BE2C (cell line): ENCODE results near the gene OPHN1.

Experiments used
- DNase-seq: peaks from one replicate; pipeline ENCODE4 v3.0.0-alpha.2; 2020
- H3K27me3 ChIP-seq: fragments of 250-450 bp; sonication (Bioruptor Pico); 2 replicates; pipeline ENCODE4 v1.5.1; 2020; ENCODE audit warnings: mild to moderate bottlenecking
- H3K36me3 ChIP-seq: fragments of 250-450 bp; sonication (Bioruptor Pico); 2 replicates; pipeline ENCODE4 v1.5.1; 2020; ENCODE audit warnings: mild to moderate bottlenecking
- H3K4me1 ChIP-seq: fragments of 250-450 bp; sonication (Bioruptor Pico); 2 replicates; pipeline ENCODE4 v1.5.1; 2020
- H3K4me3 ChIP-seq: 2 replicates; pipeline ENCODE4 v1.5.1; 2011; ENCODE audit warnings: low read depth, low read length
- H3K9me3 ChIP-seq: fragments of 250-450 bp; sonication (Bioruptor Pico); 2 replicates; pipeline ENCODE4 v1.5.1; 2020
- TF ChIP-seq, protein P1 (sequence below): IDR thresholded peaks from 2 replicates; pipeline ENCODE4 v1.5.1; 2012; ENCODE audit warnings: mild to moderate bottlenecking, low read depth, low read length

OPHN1 gene

DNA sequence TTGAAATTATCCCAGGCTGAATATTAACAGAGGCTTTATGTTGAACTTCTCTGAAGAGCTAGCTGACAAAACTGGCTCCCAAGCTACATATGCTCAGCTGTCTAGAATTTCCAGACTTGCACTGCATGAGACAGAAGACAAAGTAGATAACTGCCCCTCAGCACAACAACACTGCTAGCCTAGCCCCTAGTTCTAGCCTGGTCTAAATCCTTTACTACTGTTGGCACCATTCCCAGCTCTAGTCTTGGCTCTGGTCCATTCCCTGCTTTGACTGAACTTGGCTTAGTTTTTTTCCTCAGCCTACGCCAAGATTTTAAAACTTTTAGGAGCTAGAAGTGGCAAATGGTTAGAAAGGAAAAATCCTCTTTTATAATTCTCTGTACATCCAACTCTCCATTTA is 7.6 kb upstream of the OPHN1 start:
- Histone ChIP-seq H3K27me3 (no peaks in the 10 kb centered on the region), H3K4me1 (no peaks in the 10 kb centered on the region), H3K9me3 (no peaks in the 10 kb centered on the region), H3K4me3 (no peak overlapping the region), H3K36me3 (no peaks in the 10 kb centered on the region)
- DNase-seq = peak; percentile 31
- TF ChIP-seq, protein P1, sequence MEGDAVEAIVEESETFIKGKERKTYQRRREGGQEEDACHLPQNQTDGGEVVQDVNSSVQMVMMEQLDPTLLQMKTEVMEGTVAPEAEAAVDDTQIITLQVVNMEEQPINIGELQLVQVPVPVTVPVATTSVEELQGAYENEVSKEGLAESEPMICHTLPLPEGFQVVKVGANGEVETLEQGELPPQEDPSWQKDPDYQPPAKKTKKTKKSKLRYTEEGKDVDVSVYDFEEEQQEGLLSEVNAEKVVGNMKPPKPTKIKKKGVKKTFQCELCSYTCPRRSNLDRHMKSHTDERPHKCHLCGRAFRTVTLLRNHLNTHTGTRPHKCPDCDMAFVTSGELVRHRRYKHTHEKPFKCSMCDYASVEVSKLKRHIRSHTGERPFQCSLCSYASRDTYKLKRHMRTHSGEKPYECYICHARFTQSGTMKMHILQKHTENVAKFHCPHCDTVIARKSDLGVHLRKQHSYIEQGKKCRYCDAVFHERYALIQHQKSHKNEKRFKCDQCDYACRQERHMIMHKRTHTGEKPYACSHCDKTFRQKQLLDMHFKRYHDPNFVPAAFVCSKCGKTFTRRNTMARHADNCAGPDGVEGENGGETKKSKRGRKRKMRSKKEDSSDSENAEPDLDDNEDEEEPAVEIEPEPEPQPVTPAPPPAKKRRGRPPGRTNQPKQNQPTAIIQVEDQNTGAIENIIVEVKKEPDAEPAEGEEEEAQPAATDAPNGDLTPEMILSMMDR = no peak

DNA sequence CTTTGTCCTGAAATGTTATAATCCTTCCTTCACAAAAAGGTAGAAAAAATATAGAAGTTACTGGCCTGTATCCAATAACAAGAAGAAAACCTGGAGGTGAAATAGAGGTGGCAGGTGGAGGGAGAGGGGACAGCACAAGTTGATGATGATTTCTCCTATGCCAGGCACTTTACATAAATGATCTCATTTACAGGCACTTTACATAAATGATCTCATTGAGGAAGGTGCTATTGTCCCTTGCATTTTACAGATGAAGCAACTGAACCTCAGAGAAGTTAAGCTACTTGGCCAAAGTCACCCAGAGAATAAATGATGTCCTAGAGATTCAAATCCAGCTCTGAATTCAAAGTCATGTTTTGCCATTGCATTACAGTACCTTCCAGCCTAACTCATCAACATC is 7.1 kb upstream of the OPHN1 start:
- no peaks in the 10 kb centered on the region for H3K9me3 ChIP-seq
- DNase-seq = no peak
- H3K4me1 ChIP-seq = no peaks in the 10 kb centered on the region
- H3K4me3 ChIP-seq = no peak overlapping the region
- H3K36me3 ChIP-seq = no peaks in the 10 kb centered on the region
- TF ChIP-seq, protein P1 = no peak
- H3K27me3 ChIP-seq = no peaks in the 10 kb centered on the region

DNA sequence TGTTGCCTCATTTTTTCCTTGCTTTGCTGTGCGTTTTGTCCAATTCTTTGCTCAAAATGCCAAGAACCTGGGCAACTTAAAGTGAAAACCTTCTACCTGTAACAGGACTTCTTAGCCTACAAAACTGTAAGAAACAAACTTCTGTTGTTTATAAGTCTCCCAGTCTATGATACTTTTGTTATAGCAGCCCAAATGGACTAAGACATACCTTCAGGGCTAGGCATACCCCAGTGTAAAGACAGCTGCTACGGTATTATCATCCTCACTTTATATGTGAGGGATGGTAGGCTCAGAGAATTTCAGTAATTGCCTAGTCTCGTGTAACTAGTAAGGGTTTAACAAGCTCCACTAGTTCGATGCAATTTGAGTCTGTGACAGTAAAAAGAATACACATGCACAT is 6.0 kb upstream of the OPHN1 start:
- TF ChIP-seq, protein P1 = no peak
- H3K9me3 ChIP-seq = no peaks in the 10 kb centered on the region

DNA sequence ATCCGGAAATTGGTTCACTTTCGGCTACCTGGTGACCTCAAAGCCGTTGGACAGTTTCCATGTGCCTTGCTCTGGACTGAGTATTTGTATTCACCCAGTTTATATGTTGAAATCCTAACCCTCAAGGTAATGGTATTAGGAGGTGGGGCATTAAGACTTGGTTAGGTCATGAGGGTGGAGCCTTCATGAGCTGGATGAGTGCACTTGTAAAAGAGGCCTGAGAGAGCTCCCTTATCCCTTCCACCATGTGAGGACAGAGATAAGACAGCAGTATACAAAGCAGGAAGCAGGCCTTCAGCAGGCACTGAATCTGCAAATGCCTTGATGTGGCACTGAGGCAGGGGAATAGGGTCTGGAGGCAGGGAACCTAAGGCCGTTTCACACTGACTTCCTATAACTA is 5.3 kb upstream of the OPHN1 start:
- H3K27me3 ChIP-seq = peaks cover 8% of the 10 kb centered on the region; the same call in 1 of the 2 replicates
- H3K36me3 ChIP-seq = no peaks in the 10 kb centered on the region
- no peaks in the 10 kb centered on the region for H3K4me1 ChIP-seq
- no peak for DNase-seq
- H3K4me3 ChIP-seq = no peak overlapping the region
- TF ChIP-seq, protein P1 = no peak
- no peaks in the 10 kb centered on the region for H3K9me3 ChIP-seq

More for the DNA sequence above, 6.0 kb upstream of the OPHN1 start:
- DNase-seq = no peak
- no peaks in the 10 kb centered on the region for H3K4me1 ChIP-seq
- no peak overlapping the region for H3K4me3 ChIP-seq
- no peaks in the 10 kb centered on the region for H3K36me3 ChIP-seq
- H3K27me3 ChIP-seq = 0 out of 2 replicates have a peak, but pooled peaks cover under 1% of the 10 kb centered on the region

DNA sequence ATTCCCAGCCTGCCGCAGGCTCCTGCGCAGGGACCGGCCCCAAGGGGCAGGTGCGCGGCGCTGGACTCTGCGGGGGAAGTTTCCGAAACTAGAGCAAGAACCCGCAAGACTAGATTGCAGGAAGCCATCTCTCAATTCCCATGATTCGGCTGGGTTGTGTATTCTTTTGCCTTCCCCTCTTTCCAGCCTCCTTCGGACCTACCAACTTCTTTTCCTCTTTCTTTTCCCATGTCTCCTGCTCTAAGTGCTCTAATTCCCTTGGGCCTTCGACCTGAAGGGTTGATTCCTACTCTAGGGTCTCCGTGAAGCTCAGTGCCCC is 645 bp upstream of the OPHN1 start:
- Histone ChIP-seq H3K27me3 (peaks cover 21% of the 10 kb centered on the region; the same call in 1 of the 2 replicates), H3K4me3 (no peak overlapping the region), H3K4me1 (no peaks in the 10 kb centered on the region), H3K36me3 (no peaks in the 10 kb centered on the region), H3K9me3 (no peaks in the 10 kb centered on the region)
- TF ChIP-seq, protein P1 = no peak
- no peak for DNase-seq

DNA sequence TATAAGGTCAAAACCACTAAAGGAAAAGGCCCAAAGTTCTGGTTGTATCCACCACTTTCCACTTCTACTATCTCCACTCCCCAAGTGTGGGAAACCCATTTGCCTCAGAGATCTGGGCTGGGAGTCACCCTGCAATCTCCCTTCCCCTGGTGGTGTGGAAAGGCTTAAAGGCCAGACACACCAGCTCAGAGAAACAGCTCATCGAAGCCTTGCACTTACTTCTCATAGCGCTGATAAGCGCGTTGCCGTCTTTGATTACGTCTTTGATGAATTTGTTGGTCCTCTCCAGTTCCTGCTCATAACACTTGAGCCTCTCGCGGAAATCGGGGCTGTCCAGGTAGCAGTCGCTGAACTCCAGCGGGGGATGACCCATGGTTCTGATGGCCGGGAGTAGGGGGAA is 647 bp downstream of the OPHN1 start:
- TF ChIP-seq, protein P1 = no peak
- Histone ChIP-seq H3K4me3 (no peak overlapping the region), H3K4me1 (no peaks in the 10 kb centered on the region), H3K27me3 (peaks cover 21% of the 10 kb centered on the region; the same call in 1 of the 2 replicates), H3K9me3 (no peaks in the 10 kb centered on the region), H3K36me3 (no peaks in the 10 kb centered on the region)
- no peak for DNase-seq
